AG09319 (cell line): ENCODE data around the gene USE1.

ENCODE experiments used
- DNase-seq: peaks from one replicate; pipeline ENCODE4 v3.0.0-alpha.2; 2010; ENCODE audit warnings: low read depth; ENCODE audit errors: extremely low read depth
- TF ChIP-seq, protein P1 (sequence below): IDR thresholded peaks from 2 replicates; pipeline ENCODE4 v1.5.1; 2011; ENCODE audit warnings: low read depth, mild to moderate bottlenecking, inconsistent platforms, low read length, moderate library complexity

Gene USE1

DNA sequence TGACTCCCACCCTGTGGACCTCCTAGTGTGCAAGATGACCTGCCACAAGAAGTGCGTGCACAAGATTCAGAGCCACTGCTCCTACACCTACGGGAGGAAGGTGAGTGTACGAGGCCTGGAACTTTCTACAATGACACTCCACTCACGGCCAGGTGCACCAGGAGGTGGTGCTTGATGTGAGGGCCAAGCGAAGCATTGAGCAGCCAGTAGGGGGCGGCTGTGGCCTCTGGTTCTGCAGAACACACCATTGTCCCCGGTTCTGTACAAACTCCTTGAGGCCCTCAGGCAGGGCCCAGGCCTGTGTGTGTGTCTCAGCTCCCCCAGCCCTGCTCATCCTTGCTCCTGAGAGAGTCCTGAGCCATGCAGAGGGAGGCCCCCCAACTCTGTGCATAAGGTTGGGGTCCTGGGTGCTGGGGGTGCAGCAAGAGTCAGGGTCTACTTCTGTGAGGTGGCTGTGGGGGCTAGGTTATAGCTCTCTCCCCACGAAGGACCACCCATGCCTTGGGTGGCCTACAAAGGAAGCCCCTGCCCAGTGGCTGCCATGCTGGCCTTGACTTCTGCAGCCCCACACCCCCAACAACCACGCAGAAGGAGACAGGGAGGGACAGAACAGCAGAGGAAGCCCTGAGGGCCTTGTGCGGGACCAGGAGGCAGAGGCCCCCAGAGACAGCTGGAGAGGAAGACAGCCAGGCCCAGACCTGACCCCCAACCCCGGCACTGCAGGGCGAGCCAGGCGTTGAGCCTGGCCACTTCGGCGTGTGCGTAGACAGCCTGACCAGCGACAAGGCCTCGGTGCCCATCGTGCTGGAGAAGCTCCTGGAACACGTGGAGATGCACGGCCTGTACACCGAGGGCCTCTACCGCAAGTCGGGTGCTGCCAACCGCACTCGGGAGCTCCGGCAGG, 9.7 kb upstream of the USE1 start:
- TF ChIP-seq, protein P1, sequence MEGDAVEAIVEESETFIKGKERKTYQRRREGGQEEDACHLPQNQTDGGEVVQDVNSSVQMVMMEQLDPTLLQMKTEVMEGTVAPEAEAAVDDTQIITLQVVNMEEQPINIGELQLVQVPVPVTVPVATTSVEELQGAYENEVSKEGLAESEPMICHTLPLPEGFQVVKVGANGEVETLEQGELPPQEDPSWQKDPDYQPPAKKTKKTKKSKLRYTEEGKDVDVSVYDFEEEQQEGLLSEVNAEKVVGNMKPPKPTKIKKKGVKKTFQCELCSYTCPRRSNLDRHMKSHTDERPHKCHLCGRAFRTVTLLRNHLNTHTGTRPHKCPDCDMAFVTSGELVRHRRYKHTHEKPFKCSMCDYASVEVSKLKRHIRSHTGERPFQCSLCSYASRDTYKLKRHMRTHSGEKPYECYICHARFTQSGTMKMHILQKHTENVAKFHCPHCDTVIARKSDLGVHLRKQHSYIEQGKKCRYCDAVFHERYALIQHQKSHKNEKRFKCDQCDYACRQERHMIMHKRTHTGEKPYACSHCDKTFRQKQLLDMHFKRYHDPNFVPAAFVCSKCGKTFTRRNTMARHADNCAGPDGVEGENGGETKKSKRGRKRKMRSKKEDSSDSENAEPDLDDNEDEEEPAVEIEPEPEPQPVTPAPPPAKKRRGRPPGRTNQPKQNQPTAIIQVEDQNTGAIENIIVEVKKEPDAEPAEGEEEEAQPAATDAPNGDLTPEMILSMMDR = peak; percentile 69
- DNase-seq = no peak

DNA sequence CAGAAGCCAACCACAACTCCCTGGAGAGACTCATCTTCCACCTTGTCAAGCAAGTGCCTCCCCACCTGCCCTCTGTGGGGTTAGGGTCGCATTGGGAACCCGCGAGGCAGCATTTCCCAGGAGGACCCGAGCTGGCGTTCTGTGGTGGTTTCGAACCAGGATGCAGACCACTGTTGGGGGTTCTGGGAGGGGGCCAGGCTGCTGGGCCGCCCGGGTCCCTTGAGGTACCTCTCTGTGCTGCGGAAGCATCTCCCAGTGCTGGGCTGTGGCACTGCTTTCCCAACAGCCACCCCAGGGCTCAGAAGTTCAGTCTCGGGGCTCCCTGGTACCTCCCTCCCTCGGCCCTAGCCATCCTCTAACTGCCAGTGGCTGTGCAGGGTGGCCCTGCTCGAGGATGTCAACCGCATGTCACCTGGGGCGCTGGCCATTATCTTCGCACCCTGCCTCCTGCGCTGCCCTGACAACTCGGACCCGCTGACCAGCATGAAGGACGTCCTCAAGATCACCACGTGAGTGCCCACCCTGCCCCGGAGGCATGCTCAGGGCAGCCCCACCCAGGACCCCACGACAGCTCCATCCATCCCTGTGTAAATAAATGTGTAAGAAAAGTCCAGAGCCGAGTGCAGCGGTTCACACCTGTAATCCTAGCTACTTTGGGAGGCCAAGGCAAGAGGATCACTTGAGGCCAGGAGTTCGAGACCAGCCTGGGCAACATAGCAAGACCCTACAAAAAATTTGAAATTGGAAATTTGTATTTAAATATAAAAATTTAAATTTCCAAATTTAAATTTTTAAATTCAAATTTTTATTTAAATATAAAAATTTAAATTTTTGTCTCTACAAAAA, 8.2 kb upstream of the USE1 start:
- no peak for DNase-seq
- TF ChIP-seq, protein P1 = no peak

DNA sequence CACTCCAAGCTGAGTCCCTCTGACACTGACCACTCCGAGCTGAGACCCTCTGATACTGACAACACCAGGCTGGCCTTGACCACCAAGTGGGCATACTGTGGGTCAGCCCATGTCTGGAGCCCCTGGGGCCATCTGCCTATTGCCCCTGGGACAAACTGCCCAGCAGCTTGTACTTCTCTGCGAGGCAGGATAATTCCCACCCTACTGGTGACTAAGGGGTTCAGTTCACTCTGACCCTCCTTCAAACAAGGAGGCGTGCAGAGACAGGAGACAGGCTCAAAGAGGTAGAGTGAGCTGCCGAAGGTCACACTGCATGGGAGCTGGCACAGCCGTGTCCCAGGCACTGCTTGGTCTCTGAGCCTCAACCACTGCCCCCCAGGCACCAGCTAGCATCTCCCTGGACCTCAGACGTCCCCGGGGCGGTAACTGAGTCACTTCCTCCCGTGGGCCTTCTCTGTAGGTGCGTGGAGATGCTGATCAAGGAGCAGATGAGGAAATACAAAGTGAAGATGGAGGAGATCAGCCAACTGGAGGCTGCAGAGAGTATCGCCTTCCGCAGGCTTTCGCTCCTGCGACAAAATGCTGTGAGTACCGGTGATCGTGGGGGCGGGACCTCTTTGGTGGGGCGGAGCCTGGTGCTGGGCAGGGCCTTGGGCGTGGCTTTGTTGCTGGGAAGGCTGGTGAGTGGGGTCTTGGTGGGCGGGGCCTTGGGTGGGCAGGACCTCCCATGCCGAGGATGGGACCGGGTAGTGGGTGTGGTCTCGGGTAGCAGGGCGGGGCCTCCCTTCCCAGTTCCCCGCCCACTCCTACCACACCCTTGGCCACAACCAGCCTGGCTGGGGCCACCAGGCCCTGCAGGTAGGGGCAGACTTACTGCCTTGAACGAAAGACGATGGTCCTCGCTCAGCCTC, 5.8 kb upstream of the USE1 start:
- TF ChIP-seq, protein P1 = no peak
- no peak for DNase-seq

DNA sequence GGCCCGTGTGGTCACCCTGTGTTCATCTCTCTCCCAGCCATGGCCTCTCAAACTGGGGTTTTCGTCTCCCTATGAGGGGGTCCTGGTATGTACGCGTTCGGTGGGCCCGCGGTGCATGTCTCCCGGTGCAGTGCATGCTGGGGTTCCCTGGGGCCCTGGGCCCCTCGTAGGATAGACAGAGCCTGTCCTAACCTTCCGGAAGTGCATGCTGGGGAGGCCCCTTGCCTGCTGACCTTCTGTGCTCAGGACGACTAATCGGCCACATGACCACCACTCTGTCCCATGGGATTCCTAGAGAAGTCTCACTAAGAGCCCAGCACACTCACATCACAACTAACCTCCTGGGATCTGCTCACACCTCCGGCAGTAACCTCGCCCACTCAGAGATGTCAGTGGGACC, 4.9 kb upstream of the USE1 start:
- no peak for DNase-seq
- TF ChIP-seq, protein P1 = no peak

DNA sequence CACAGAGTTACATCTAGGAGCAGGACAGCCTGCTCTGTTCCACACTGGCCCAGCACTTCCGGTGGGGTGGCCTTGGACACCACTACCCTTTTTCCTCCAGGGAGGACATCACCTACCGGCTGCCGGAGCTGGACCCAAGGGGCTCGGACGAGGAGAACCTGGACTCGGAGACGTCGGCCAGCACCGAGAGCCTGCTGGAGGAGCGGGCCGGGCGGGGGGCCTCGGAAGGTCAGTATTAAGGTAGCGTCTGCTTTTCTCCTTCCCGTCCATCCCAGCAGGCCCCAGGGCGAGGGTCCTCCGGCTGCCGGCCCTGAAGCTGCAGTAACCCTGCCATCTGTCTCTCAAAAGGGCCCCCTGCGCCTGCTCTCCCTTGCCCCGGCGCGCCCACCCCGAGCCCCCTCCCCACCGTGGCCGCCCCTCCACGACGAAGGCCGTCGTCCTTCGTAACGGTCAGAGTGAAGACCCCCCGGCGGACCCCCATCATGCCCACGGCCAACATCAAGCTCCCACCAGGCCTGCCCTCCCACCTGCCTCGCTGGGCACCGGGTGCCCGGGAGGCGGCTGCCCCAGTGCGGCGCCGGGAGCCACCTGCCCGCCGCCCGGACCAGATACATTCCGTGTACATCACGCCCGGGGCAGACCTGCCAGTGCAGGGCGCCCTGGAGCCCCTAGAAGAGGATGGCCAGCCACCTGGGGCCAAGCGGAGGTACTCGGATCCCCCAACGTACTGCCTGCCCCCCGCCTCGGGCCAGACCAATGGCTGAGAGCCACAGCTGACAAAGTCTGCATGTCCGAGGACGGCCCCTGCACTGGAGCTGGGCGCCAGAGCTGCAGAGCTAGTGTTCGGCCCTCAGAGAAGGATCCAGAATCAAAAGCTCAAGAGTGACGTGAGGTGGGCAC, 3.4 kb upstream of the USE1 start:
- TF ChIP-seq, protein P1 = no peak
- no peak for DNase-seq

DNA sequence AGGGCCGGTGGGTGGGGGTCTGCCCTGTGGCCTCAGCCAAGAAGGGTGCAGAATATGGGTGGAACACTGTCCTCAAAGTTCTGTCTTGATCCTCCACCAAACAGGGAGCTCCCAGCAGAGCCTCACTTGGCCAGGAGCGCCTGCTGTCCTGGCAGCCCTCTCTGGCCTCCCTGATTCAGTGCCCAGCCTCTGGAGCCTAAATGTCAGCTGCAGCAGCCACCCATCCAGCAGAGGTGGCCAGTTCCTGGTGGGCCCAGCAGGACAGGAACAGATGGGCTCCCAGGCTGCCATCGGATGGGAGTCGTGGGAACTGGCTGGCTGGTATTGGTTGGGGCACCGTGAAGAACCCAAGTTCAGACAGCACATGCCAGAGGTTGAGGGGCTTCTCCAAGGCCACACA, 1.8 kb upstream of the USE1 start:
- TF ChIP-seq, protein P1 = no peak
- no peak for DNase-seq
